Osteoblast (primary cell): ENCODE results near the gene MYOD1. TPM values are rescaled to one million over a fixed set of nuclear protein-coding genes. Genes with fewer than 3 reads are reported as not detected.

Experiments used
- DNase-seq: peaks from one replicate; pipeline ENCODE4 v3.0.0; 2011; ENCODE audit warnings: low spot score, mixed read lengths; ENCODE audit not compliant: insufficient read length; ENCODE audit errors: missing footprints
- H2AFZ ChIP-seq: 2 replicates; pipeline ENCODE4 v1.6.0; 2011; ENCODE audit warnings: mild to moderate bottlenecking, low read length
- H3K27ac ChIP-seq: 2 replicates; pipeline ENCODE4 v1.5.1; 2011; ENCODE audit warnings: mild to moderate bottlenecking, low read depth, low read length, moderate library complexity
- H3K27me3 ChIP-seq: 2 replicates; pipeline ENCODE4 v1.6.0; 2012; ENCODE audit warnings: mild to moderate bottlenecking, control low read depth, inconsistent platforms, low read length, moderate library complexity; ENCODE audit not compliant: insufficient read depth
- H3K36me3 ChIP-seq: 2 replicates; pipeline ENCODE4 v1.5.1; 2011; ENCODE audit warnings: mild to moderate bottlenecking, low read length, control low read depth, moderate library complexity; ENCODE audit not compliant: insufficient read depth
- H3K4me1 ChIP-seq: 2 replicates; pipeline ENCODE4 v1.5.1; 2011; ENCODE audit warnings: mild to moderate bottlenecking, low read length, control low read depth, moderate library complexity; ENCODE audit not compliant: insufficient read depth
- H3K4me2 ChIP-seq: 2 replicates; pipeline ENCODE4 v1.6.0; 2011; ENCODE audit warnings: mild to moderate bottlenecking, low read length; ENCODE audit not compliant: insufficient read depth
- H3K4me3 ChIP-seq: fragments of 200-600 bp; sonication (generic); 3 replicates; pipeline ENCODE4 v1.5.1; 2012; ENCODE audit warnings: mild to moderate bottlenecking, low read length, inconsistent platforms; ENCODE audit not compliant: insufficient read depth
- H3K79me2 ChIP-seq: 2 replicates; pipeline ENCODE4 v1.6.0; 2012; ENCODE audit warnings: mild to moderate bottlenecking, low read length, control low read depth, inconsistent platforms; ENCODE audit not compliant: insufficient read depth
- H3K9me3 ChIP-seq: 2 replicates; pipeline ENCODE4 v1.5.1; 2011; ENCODE audit warnings: low read depth, low read length, control low read depth
- H4K20me1 ChIP-seq: 2 replicates; pipeline ENCODE4 v1.6.0; 2012; ENCODE audit warnings: mild to moderate bottlenecking, low read length, control low read depth; ENCODE audit not compliant: insufficient read depth
- CTCF ChIP-seq: IDR thresholded peaks from 2 replicates; pipeline ENCODE4 v1.5.1; 2011; ENCODE audit warnings: mild to moderate bottlenecking, low read depth, low read length, moderate library complexity; ENCODE audit errors: extremely low read depth
- total RNA-seq: library from RNA; depleted of rRNA; stranded (reverse); fragments of >200 nt; gene quantifications from 2 replicates; pipeline ENCODE4 v1.2.3, GENCODE V29; 2012

Gene MYOD1
- total RNA-seq, 1 donor: not detected

- Histone ChIP-seq H3K36me3 (no peaks in the 10 kb centered on the region), H3K4me3 (no peak overlapping the region), H3K79me2 (no peaks in the 10 kb centered on the region), H4K20me1 (no peaks in the 10 kb centered on the region), H3K4me1 (no peaks in the 10 kb centered on the region), H3K27ac (no peak overlapping the region), H3K4me2 (no peak overlapping the region), H2AFZ (no peak overlapping the region), H3K9me3 (no peaks in the 10 kb centered on the region), H3K27me3 (peaks cover 87% of the 10 kb centered on the region)
- peak; percentile 86 for DNase-seq
- no peak for TF ChIP-seq CTCF
Measured at GRCh38 chr11:17718510-17718962, 835 bp upstream of the MYOD1 start.

- Histone ChIP-seq H3K27me3 (peaks cover 90% of the 10 kb centered on the region), H3K36me3 (no peaks in the 10 kb centered on the region), H2AFZ (no peak overlapping the region), H3K4me3 (no peak overlapping the region), H3K4me1 (no peaks in the 10 kb centered on the region), H3K9me3 (no peaks in the 10 kb centered on the region), H4K20me1 (no peaks in the 10 kb centered on the region), H3K79me2 (no peaks in the 10 kb centered on the region), H3K4me2 (no peak overlapping the region), H3K27ac (no peak overlapping the region)
- no peak for TF ChIP-seq CTCF
- peak; percentile 79 for DNase-seq
Measured at GRCh38 chr11:17719938-17720795, 796 bp downstream of the MYOD1 start.

- peaks cover 88% of the 10 kb centered on the region for H3K27me3 ChIP-seq
- H3K4me2 ChIP-seq: no peak overlapping the region
- no peaks in the 10 kb centered on the region for H3K79me2 ChIP-seq
- H3K4me3 ChIP-seq: no peak overlapping the region
- no peak overlapping the region for H3K27ac ChIP-seq
- peak; percentile 80 for DNase-seq
- H3K36me3 ChIP-seq: no peaks in the 10 kb centered on the region
- no peak overlapping the region for H2AFZ ChIP-seq
- H3K9me3 ChIP-seq: no peaks in the 10 kb centered on the region
- TF ChIP-seq CTCF: no peak
- no peaks in the 10 kb centered on the region for H3K4me1 ChIP-seq
- H4K20me1 ChIP-seq: no peaks in the 10 kb centered on the region
Measured at GRCh38 chr11:17720796-17721171, 1.4 kb downstream of the MYOD1 start.

- Histone ChIP-seq H4K20me1 (no peaks in the 10 kb centered on the region), H3K4me1 (no peaks in the 10 kb centered on the region), H3K4me2 (no peak overlapping the region), H3K79me2 (no peaks in the 10 kb centered on the region), H3K27me3 (peaks cover 82% of the 10 kb centered on the region), H3K9me3 (no peaks in the 10 kb centered on the region), H2AFZ (no peak overlapping the region), H3K4me3 (no peak overlapping the region), H3K36me3 (no peaks in the 10 kb centered on the region), H3K27ac (no peak overlapping the region)
- no peak for TF ChIP-seq CTCF
- DNase-seq: peak; percentile 67
Measured at GRCh38 chr11:17721242-17721999, 2.0 kb downstream of the MYOD1 start.
